K562 treated with DMSO at 1 percent for 4 hours (cell line): ENCODE data around the gene KLK2. TPM values are rescaled to one million over a fixed set of nuclear protein-coding genes. Genes with fewer than 3 reads are reported as not detected.

Experiments used
- total RNA-seq: library from RNA; unstranded; fragments of 300-600 nt; gene quantifications from 2 replicates; pipeline ENCODE4 v1.2.3, GENCODE V29; 2022; ENCODE audit not compliant: insufficient read depth

Gene KLK2
- not detected in 2 replicates for total RNA-seq

GRCh38 chr19:50873056-50873455 lies at the start of gene KLK2:
Gene KLK2, plus strand, starts transcription at chr19:50873439. Its CDS starts 35 bp downstream, at chr19:50873474.

GRCh38 chr19:50833117-50833801 lies 40.0 kb upstream of the KLK2 start, which contains the start of gene KLK15:
Gene KLK15, minus strand, starts transcription at chr19:50833574. Its CDS starts 2,082 bp downstream, at chr19:50831492.

DNA sequence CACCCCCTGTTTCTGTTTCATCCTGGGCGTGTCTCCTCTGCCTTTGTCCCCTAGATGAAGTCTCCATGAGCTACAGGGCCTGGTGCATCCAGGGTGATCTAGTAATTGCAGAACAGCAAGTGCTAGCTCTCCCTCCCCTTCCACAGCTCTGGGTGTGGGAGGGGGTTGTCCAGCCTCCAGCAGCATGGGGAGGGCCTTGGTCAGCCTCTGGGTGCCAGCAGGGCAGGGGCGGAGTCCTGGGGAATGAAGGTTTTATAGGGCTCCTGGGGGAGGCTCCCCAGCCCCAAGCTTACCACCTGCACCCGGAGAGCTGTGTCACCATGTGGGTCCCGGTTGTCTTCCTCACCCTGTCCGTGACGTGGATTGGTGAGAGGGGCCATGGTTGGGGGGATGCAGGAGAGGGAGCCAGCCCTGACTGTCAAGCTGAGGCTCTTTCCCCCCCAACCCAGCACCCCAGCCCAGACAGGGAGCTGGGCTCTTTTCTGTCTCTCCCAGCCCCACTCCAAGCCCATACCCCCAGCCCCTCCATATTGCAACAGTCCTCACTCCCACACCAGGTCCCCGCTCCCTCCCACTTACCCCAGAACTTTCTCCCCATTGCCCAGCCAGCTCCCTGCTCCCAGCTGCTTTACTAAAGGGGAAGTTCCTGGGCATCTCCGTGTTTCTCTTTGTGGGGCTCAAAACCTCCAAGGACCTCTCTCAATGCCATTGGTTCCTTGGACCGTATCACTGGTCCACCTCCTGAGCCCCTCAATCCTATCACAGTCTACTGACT lies 18.4 kb upstream of the KLK2 start, which contains the start of gene KLK3:
TSS of gene KLK3 (plus strand) at position 280 of the 775 bp plus-strand sequence. CDS start at position 321, 41 bp downstream.

DNA sequence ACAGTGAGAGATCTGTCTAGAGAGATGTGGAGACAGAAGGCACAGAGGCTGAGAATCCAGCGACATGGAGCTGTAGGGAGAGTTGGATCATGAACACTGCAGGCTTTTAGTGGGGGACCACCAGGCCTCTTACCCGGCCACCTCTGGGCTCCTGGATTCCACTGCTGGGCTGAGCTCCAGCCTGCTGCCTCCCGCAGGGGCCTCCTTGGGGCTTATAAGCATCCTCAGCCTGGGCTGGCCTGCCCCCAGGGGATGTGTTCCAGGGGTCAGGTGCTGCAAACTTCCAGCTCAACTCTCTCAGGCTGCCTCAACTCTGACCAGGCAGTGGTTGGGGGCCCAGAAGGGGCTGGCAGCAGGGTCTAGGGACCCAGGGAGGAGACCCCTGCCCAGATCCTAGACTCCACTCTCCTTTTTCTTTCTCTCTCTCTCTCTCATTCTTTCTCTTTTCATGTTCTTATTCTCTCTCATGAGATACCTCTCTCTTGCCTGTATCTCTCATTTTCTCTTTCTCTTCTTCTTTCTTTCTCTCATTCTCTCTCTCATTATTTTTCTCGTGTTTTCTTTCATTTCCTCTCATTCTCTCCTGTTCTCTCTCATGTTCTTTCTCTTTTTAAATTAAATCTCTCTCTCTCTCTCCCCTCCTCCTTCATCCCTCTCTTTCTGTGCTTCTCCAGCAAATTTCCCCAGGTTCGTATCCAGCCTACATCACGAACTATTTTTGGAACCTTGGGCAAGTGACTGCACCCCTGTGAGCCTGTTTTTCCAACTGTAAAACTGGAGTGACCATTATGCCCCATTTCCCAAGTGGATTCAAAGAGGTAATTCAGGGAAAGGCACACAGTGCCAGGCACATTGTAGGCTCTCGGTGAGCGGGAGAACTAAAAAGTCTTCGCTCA lies 38.2 kb downstream of the KLK2 start, which contains the start of gene KLK4:
TSS of gene KLK4 (minus strand) at position 190 of the 896 bp plus-strand sequence. CDS start 657 bp downstream, outside the sequence.

Other genes with a start within 250 kb of the KLK2 start
- gene SYT3, start 233.6 kb upstream of the KLK2 start, total RNA-seq = 1.0 and 4.2 TPM in 2 replicates
- gene C19orf81, start 224.0 kb upstream of the KLK2 start, total RNA-seq = 31.6 and 52.6 TPM in 2 replicates
- gene SHANK1, start 153.6 kb upstream of the KLK2 start, total RNA-seq = 2.3 and 3.8 TPM in 2 replicates
- 130 and 141 TPM in 2 replicates for gene CLEC11A, start 150.1 kb upstream of the KLK2 start, total RNA-seq
- gene GPR32, start 103.0 kb upstream of the KLK2 start, total RNA-seq = not detected in 2 replicates
- not detected in 2 replicates for gene ACP4, start 83.0 kb upstream of the KLK2 start, total RNA-seq
- gene KLK1, start 49.7 kb upstream of the KLK2 start, total RNA-seq = 26.3 and 28.8 TPM in 2 replicates
- not detected in 2 replicates for gene KLK15, start 39.9 kb upstream of the KLK2 start, total RNA-seq
- not detected in 2 replicates for gene KLK3, start 18.5 kb upstream of the KLK2 start, total RNA-seq
- not detected in 2 replicates for gene KLK4, start 38.0 kb downstream of the KLK2 start, total RNA-seq
- not detected in 2 replicates for gene KLK5, start 79.6 kb downstream of the KLK2 start, total RNA-seq
- gene KLK6, start 96.2 kb downstream of the KLK2 start, total RNA-seq = not detected in 2 replicates
- gene KLK7, start 110.5 kb downstream of the KLK2 start, total RNA-seq = not detected in 2 replicates
- not detected in 2 replicates for gene KLK8, start 128.2 kb downstream of the KLK2 start, total RNA-seq
- gene KLK10, start 146.3 kb downstream of the KLK2 start, total RNA-seq = not detected in 2 replicates
- not detected in 2 replicates for gene KLK11, start 153.2 kb downstream of the KLK2 start, total RNA-seq
- not detected in 2 replicates for gene KLK12, start 161.6 kb downstream of the KLK2 start, total RNA-seq
- 2.8 TPM in 1 of 2 replicates, not detected in the other for gene KLK13, start 191.7 kb downstream of the KLK2 start, total RNA-seq
- gene KLK14, start 209.4 kb downstream of the KLK2 start, total RNA-seq = not detected in 2 replicates
- gene CTU1, start 235.0 kb downstream of the KLK2 start, total RNA-seq = 13.2 and 13.3 TPM in 2 replicates